DND-41 (cell line): Measurements from ENCODE around the gene CIDEC.

Source experiments
- ATAC-seq: fragments of 200-7000 bp; cut with Tn5 transposase; 3 replicates; pipeline ENCODE4 v1.9.1; 2021; ENCODE audit warnings: low read depth; ENCODE audit not compliant: insufficient read depth
- DNase-seq: peaks from one replicate; pipeline ENCODE4 v3.0.0-alpha.2; 2020
- H2AFZ ChIP-seq: 2 replicates; pipeline ENCODE4 v1.6.0; 2012; ENCODE audit warnings: low read depth, low read length
- H3K27ac ChIP-seq: 2 replicates; pipeline ENCODE4 v1.5.1; 2012; ENCODE audit warnings: low read length, inconsistent platforms
- H3K27me3 ChIP-seq: fragments of 200-600 bp; sonication (generic); 2 replicates; pipeline ENCODE4 v1.6.0; 2012; ENCODE audit warnings: low read length, mild to moderate bottlenecking, inconsistent platforms; ENCODE audit not compliant: insufficient read depth, poor library complexity
- H3K36me3 ChIP-seq: 2 replicates; pipeline ENCODE4 v1.5.1; 2012; ENCODE audit warnings: low read length, inconsistent platforms; ENCODE audit not compliant: insufficient read depth
- H3K4me1 ChIP-seq: 2 replicates; pipeline ENCODE4 v1.5.1; 2012; ENCODE audit warnings: mild to moderate bottlenecking, low read length; ENCODE audit not compliant: insufficient read depth
- H3K4me2 ChIP-seq: 2 replicates; pipeline ENCODE4 v1.6.0; 2012; ENCODE audit warnings: mild to moderate bottlenecking, moderate library complexity, low read length, inconsistent platforms; ENCODE audit not compliant: insufficient read depth
- H3K4me3 ChIP-seq, 2 experiments: fragments of 200-600 bp in 1 of 2; shearing (Covaris generic) in 1 of 2; 2 replicates each; pipeline ENCODE4 v1.5.1; 2012 to 2016; ENCODE audit warnings: inconsistent platforms in 2 of 2, low read length in 2 of 2, mild to moderate bottlenecking in 2 of 2, low read depth in 1 of 2, moderate library complexity in 1 of 2
- H3K79me2 ChIP-seq: 2 replicates; pipeline ENCODE4 v1.6.0; 2012; ENCODE audit warnings: low read length, inconsistent platforms; ENCODE audit not compliant: insufficient read depth
- H3K9ac ChIP-seq: 2 replicates; pipeline ENCODE4 v1.6.0; 2012; ENCODE audit warnings: low read depth, mild to moderate bottlenecking, inconsistent platforms, low read length, moderate library complexity
- H3K9me3 ChIP-seq: 2 replicates; pipeline ENCODE4 v1.5.1; 2012; ENCODE audit warnings: low read length, moderate library complexity, mild to moderate bottlenecking, inconsistent platforms; ENCODE audit not compliant: insufficient read depth, severe bottlenecking
- H4K20me1 ChIP-seq: 2 replicates; pipeline ENCODE4 v1.6.0; 2012; ENCODE audit warnings: low read length; ENCODE audit not compliant: insufficient read depth
- CTCF ChIP-seq: IDR thresholded peaks from 2 replicates; pipeline ENCODE4 v1.5.1; 2012; ENCODE audit warnings: borderline replicate concordance, low read length, moderate library complexity, mild to moderate bottlenecking; ENCODE audit not compliant: poor library complexity, severe bottlenecking; ENCODE audit errors: extremely low read depth
- EZH2 ChIP-seq: IDR thresholded peaks from 3 replicates; pipeline ENCODE4 v1.6.1; 2012; ENCODE audit warnings: borderline replicate concordance, low read depth, mild to moderate bottlenecking, moderate library complexity, low read length, inconsistent platforms; ENCODE audit not compliant: severe bottlenecking

CIDEC gene

GRCh38 chr3:9846931-9847488, 33.0 kb downstream of the CIDEC start:
- Histone ChIP-seq H3K9ac (no peak overlapping the region), H3K27ac (no peak overlapping the region), H3K36me3 (peaks cover 3% of the 10 kb centered on the region), H3K4me2 (no peak overlapping the region), H3K27me3 (no peaks in the 10 kb centered on the region), H3K4me3 (no peak overlapping the region), H3K79me2 (peaks cover 11% of the 10 kb centered on the region), H4K20me1 (no peaks in the 10 kb centered on the region), H3K9me3 (no peaks in the 10 kb centered on the region), H2AFZ (no peak overlapping the region), H3K4me1 (peaks cover 19% of the 10 kb centered on the region)
- no peak for TF ChIP-seq EZH2
- ATAC-seq (no peak), DNase-seq (no peak)

DNA sequence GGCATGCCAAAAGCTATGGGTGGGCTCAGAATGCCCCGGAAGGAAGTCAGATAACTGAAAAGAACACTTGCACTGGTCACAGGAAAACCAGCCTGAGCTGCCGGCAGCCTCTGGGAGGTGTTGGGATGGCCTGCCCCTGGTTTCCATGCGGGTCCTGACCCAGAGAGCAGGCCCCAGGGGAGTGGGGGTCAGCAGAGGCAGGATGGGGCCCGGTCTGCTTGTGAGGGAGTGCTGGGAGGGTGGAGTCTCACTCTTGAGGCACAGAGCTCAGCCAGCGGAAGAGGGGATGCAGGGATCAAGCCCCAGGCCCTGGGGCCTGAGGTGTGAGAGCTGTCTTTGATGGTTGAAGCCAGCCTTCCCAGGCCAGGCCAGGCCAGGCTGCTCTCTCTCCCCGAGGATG, 33.8 kb downstream of the CIDEC start:
- Histone ChIP-seq H3K4me1 (peaks cover 21% of the 10 kb centered on the region), H3K4me2 (no peak overlapping the region), H3K4me3 (no peak overlapping the region), H3K9me3 (no peaks in the 10 kb centered on the region), H3K27me3 (no peaks in the 10 kb centered on the region), H3K9ac (no peak overlapping the region), H3K27ac (no peak overlapping the region), H4K20me1 (no peaks in the 10 kb centered on the region), H2AFZ (no peak overlapping the region), H3K79me2 (peaks cover 11% of the 10 kb centered on the region), H3K36me3 (peaks cover 11% of the 10 kb centered on the region)
- ATAC-seq (no peak), DNase-seq (no peak)
- TF ChIP-seq EZH2, result no peak
- no peak for TF ChIP-seq CTCF

- no peaks in the 10 kb centered on the region for H3K9me3 ChIP-seq
- peaks cover 21% of the 10 kb centered on the region for H3K4me1 ChIP-seq
- peak within 1 kb of the TSS; percentile 78 to 91 for H3K4me3 ChIP-seq
- peak within 1 kb of the TSS; percentile 62 for H3K27ac ChIP-seq
- peak within 1 kb of the TSS; percentile 97 for H2AFZ ChIP-seq
- no peaks in the 10 kb centered on the region for H3K27me3 ChIP-seq
- DNase-seq (peak; percentile 95), ATAC-seq (peak; percentile 98)
- H3K9ac ChIP-seq, result peak within 1 kb of the TSS; percentile 72
- H3K4me2 ChIP-seq, result peak within 1 kb of the TSS; percentile 93
- H4K20me1 ChIP-seq, result no peaks in the 10 kb centered on the region
- H3K79me2 ChIP-seq, result peaks cover 11% of the 10 kb centered on the region
- TF ChIP-seq CTCF (no peak), EZH2 (no peak)
- H3K36me3 ChIP-seq, result peaks cover 29% of the 10 kb centered on the region
Observed at GRCh38 chr3:9843715-9844438, 36.2 kb downstream of the CIDEC start, which contains the start of gene RPUSD3. TSS of gene RPUSD3 (minus strand) at chr3:9844008. CDS start at chr3:9843990, 18 bp downstream.

- no peak overlapping the region for H2AFZ ChIP-seq
- peaks cover 45% of the 10 kb centered on the region for H3K36me3 ChIP-seq
Observed at GRCh38 chr3:9841015-9841414, 39.0 kb downstream of the CIDEC start.

More at GRCh38 chr3:9841015-9841414, 39.0 kb downstream of the CIDEC start:
- ATAC-seq (no peak), DNase-seq (no peak)
- H3K9me3 ChIP-seq, result no peaks in the 10 kb centered on the region
- H3K4me1 ChIP-seq, result peaks cover 21% of the 10 kb centered on the region
- H3K4me3 ChIP-seq, result no peak overlapping the region
- no peak for TF ChIP-seq CTCF
- TF ChIP-seq EZH2, result no peak
- H3K27ac ChIP-seq, result no peak overlapping the region
- no peaks in the 10 kb centered on the region for H3K27me3 ChIP-seq
- no peak overlapping the region for H3K4me2 ChIP-seq
- peaks cover 3% of the 10 kb centered on the region; the same call in 1 of the 2 replicates for H4K20me1 ChIP-seq
- no peak overlapping the region for H3K9ac ChIP-seq
- peaks cover 11% of the 10 kb centered on the region for H3K79me2 ChIP-seq
